Measurements from ENCODE around the gene EFCAB5. TPM values are rescaled to one million over a fixed set of nuclear protein-coding genes. Genes with fewer than 3 reads are reported as not detected.

Gene EFCAB5
- total and polyA plus RNA-seq, 10 of the 15 experiments (the other 5 are each of a cell fraction or from before 2014, with no cell fraction given) = 0.39 to 2.6 (median 1.0) TPM

- ChIA-PET CTCF (interaction anchor here (0.8 to 4.5 kb wide), 6 partner anchors 9 to 223 kb away, joined by 3 to 33 read pairs (median 8); partner anchors contain the start of gene TMIGD1), POLR2A (interaction anchor here (1.0 to 1.1 kb wide), 2 partner anchors 9 to 55 kb away, joined by 3 read pairs; no protein-coding TSS in a partner anchor), SMC1A (ENCODE audit: uncharacterized antibody, unreplicated experiment) (interaction anchor here (1.0 to 4.6 kb wide), 4 partner anchors 8 to 220 kb away, joined by 4 to 29 read pairs (median 7); no protein-coding TSS in a partner anchor), RAD21 (ENCODE audit: unreplicated experiment) (interaction anchor here (2.2 to 2.7 kb wide), 3 partner anchors 10 to 219 kb away, joined by 11 to 15 read pairs (median 11); no protein-coding TSS in a partner anchor)
- H3K36me3 ChIP-seq (ENCODE audit: control insufficient read depth in 2 of 2, insufficient read depth in 2 of 2, low read length in 1 of 2) = peaks cover 0 to 2% of the 10 kb centered on the region in 2 experiments; a peak in 2 of 4 replicates
- 1% methylated on average over 47 of the region's 47 CpGs for WGBS (ENCODE audit: insufficient coverage, insufficient replicate concordance, low lambda C conversion rate, missing lambda C conversion rate)
- H3K9ac ChIP-seq (ENCODE audit: control insufficient read depth, insufficient read depth, low read length) = peak within 1 kb of the TSS; percentile 98
- H3K4me2 ChIP-seq (ENCODE audit: control insufficient read depth, insufficient read depth) = peak within 1 kb of the TSS; percentile 83
- H4K20me1 ChIP-seq (ENCODE audit: control insufficient read depth, insufficient read depth) = no peaks in the 10 kb centered on the region
- H3K27me3 ChIP-seq (replicated peaks in 1 of 2; ENCODE audit: control insufficient read depth in 2 of 2, insufficient read depth in 2 of 2, low read length in 1 of 2) = no peaks in the 10 kb centered on the region
- peak within 1 kb of the TSS; percentile 94 for H3K27ac ChIP-seq (ENCODE audit: control insufficient read depth, insufficient read depth)
- H3K9me3 ChIP-seq (replicated peaks; ENCODE audit: control insufficient read depth, insufficient read depth, low read length) = no peaks in the 10 kb centered on the region
- H3K4me1 ChIP-seq (ENCODE audit: control insufficient read depth, insufficient read depth, low read length) = peaks cover 9% of the 10 kb centered on the region
- ATAC-seq (peak; percentile 91), FAIRE-seq (peak; percentile 95), DNase-seq (ENCODE audit: low read depth, low spot score) (peak; percentile 89)
- H3K79me2 ChIP-seq (ENCODE audit: control insufficient read depth, insufficient read depth, low read length) = peaks cover 51% of the 10 kb centered on the region
- peak within 1 kb of the TSS; percentile 95 for H3K4me3 ChIP-seq
- H2AFZ ChIP-seq (ENCODE audit: control insufficient read depth, low read depth, low read length) = peak within 1 kb of the TSS; percentile 100
- intact Hi-C loops (cut with micrococcal nuclease; ENCODE audit: unreplicated experiment) (no loop called here), in situ Hi-C loops (cut with MboI) (no loop called here)
- BruUV-seq (replicated peaks) = TSS peak; percentile 69
- TF ChIP-seq TCF3 (IDR thresholded peaks at IDR 0.05; ENCODE audit: borderline replicate concordance, insufficient read depth, low read depth, low read length) (peak; percentile 32; the same call in 1 of the 2 replicates), KLF5 (IDR thresholded peaks at IDR 0.05; ENCODE audit: partially characterized antibody) (no peak), SREBF1 (IDR thresholded peaks at IDR 0.05; ENCODE audit: low read length) (no peak), TAF1 (IDR thresholded peaks at IDR 0.05; ENCODE audit: borderline replicate concordance, low read depth, low read length) (peak; percentile 99), ZNF622 (IDR thresholded peaks at IDR 0.05) (no peak), GATAD2B (conservative IDR thresholded peaks at IDR 0.05; ENCODE audit: low read depth) (peak; percentile 71; the same call in 1 of the 2 replicates), SMC3 (IDR thresholded peaks at IDR 0.05; ENCODE audit: borderline replicate concordance, low read length) (no peak), IKZF1 (conservative IDR thresholded peaks at IDR 0.05) (peak; percentile 87), ZBTB40 (IDR thresholded peaks at IDR 0.05; ENCODE audit: borderline replicate concordance) (no peak), BACH1 (IDR thresholded peaks at IDR 0.05; ENCODE audit: borderline replicate concordance) (no peak; the same call in 1 of the 2 replicates), E2F4 (IDR thresholded peaks at IDR 0.05; ENCODE audit: low read depth, low read length) (no peak), RB1 (IDR thresholded peaks at IDR 0.05; ENCODE audit: borderline replicate concordance) (no peak), CEBPZ (IDR thresholded peaks at IDR 0.05; ENCODE audit: low read depth, low read length) (no peak), NBN (IDR thresholded peaks at IDR 0.05) (peak; percentile 95)
These were observed 175.5 kb downstream of the EFCAB5 start, which contains the start of gene NSRP1 for GRCh38 chr17:30116661-30117551. Gene NSRP1, plus strand, starts transcription at chr17:30116816. Its CDS starts 28 bp downstream, at chr17:30116844.

Measured in GM12878 (cell line).